ENCODE measurements around the gene RALGPS1.

RALGPS1 gene

DNA sequence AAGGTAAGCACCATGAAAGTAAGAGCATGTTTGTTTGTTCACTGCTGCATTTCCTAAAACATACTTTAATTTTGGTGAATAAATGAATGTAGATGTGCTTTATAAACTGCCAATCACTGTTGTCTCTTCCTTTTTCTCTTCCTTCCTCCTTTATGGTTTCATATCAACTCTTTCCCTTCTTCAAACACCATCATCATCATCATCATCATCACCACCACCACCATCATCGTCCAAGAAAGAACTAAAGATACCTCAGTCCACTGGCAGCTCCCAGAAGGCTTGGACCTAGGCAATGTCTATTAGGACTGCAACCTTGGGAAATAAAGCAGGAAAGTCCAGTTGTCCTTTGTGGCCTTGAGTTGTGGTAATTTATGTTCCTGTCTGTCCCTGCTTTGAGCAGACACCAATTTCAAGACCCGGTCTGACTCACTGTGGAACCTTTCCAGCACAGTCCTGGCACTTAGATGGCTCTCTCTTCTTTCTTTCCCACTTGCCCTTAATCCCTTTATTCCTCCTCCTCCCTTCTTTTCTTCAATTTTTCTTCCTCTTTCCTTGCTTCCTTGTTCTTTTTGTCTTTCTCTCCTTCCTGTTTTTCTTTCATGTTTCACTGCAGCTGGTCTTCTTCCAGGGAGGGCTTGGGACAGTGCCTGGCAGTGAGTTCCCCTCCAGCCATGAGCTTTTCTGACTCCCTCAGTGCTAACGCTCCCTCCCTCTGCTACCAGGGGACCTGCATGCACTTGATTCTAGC is 108.5 kb downstream of the RALGPS1 start:
- peak; percentile 21 for DNase-seq (ENCODE audit: low read depth)

DNA sequence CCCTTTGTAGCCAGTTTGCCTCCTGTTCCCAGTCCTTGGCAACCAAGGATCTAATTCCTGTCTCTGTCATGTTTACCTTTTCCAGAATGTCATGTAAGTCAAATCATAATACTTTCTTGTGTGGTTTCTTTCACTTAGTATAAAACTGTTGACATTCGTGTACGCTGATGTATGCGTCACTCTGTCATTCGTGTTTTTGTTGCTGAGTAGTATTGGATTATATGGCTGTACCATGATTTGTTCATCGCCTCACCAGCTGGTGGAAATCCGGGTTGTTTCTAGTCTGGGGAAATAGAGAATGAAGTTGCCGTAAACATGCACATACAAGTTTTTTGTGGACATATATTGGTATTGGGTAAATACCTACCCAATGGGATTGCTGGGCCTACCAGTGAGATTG is 110.5 kb downstream of the RALGPS1 start:
- no peak for DNase-seq (ENCODE audit: low read depth)

DNA sequence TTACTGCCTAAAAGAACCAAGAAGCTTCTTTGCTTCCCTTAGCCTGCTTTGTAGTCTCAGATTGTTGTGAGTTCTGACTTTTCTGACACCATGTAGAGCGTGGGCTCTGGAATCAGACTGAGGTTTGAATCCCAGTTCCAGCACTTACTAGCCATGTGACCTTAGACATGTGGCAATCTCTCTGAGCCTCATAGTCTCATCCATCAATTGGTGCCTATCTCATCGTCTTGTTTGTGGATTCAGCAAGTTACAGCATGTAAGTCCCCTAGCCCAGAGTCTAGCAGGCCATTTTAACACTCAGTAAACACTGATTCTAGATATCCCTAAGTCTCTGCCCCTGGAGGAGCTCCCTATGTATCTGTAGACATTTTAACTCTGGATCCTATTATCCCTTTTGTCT is 113.1 kb downstream of the RALGPS1 start:
- DNase-seq (ENCODE audit: low read depth) = no peak

DNA sequence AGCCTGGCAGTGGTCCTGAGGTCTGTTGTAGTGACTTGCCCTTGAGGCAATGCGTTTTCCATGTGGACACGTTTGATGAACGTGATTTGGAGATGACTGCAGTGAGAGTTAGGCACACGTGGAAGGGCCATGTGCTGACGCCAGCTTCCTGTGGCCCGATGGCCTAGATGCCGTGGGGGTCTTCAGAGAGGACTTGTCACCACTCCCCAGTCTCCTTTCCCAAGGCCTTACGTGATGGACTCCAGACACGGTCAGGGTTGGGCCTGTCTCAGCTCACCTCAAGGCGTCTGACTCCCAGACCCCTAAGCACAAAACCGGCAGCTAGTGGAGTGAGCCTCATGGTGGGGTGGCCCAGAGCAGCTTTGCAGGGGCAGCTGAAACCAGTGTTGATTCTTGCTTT is 115.0 kb downstream of the RALGPS1 start:
- DNase-seq (ENCODE audit: low read depth) = no peak

DNA sequence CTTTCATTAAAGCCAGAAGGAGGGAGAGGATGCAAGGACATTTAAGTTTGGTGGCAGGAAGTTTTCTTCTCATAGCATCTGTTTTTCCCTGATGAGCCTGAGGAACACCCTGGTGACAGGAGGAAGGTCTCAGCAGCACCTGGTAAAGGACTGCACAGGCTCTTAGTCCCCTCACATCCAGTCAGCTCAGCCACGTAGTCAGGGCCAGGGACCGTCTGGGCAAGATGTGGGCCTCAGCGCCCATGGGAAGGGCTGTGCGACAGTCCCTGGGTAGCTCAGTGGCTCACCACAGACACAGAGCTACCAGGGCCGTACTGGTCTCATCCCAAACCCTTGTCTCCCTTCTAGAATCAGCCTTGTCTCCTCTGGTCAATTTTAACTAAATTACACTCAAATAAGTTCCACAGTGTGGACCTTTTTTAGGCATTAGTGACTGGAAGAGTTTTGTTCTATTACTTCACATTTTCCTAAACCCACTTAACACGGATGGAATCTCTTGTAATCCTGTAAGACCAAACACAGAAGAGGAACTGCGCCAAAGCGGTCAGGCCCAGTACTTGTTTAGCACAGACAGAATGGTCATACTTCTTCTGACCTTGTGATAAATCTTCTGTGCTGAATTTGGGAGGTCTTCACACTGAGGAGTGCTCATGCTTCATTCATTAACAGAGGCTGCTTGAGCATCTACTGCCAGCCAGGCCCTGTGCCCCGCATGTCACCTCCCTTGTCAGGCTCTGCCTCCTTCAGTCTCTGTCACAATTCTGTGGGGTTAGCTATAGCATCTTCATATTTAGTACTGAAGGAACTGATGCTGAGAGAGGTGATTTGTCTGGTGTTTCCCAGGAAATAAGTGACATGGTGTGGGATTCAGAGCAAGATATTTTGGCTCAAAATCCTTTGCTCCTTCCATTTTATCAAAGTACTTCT is 116.5 kb downstream of the RALGPS1 start:
- DNase-seq (ENCODE audit: low read depth) = no peak

DNA sequence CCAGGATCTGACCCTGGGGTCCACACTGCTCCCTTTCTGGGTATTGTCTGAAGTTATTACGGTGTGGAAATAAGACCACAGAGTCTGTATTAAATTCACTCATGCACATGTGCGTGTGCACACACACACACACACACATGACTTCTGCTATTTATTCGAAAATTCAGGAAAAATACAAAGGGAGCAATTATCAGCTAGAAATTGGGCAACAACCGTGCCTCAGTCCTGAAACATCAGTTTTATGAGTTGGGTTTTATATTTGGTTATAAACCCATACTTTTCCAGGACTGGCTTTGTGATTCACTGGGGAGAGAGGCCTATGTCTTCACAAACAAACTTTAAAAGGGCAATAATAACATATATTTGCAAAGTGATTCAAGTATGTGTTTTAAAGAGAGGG is 117.7 kb downstream of the RALGPS1 start:
- no peak for DNase-seq (ENCODE audit: low read depth)

GRCh38 chr9:127033061-127033460 is 118.5 kb downstream of the RALGPS1 start:
- DNase-seq (ENCODE audit: low read depth) = no peak

- peak; percentile 37 for DNase-seq (ENCODE audit: low read depth)
These were observed 119.2 kb downstream of the RALGPS1 start for GRCh38 chr9:127033789-127034188.

- DNase-seq (ENCODE audit: low read depth) = no peak
These were observed 120.1 kb downstream of the RALGPS1 start for GRCh38 chr9:127034691-127035090.

GRCh38 chr9:127035423-127035822 is 120.8 kb downstream of the RALGPS1 start:
- DNase-seq (ENCODE audit: low read depth) = peak; percentile 78

DNA sequence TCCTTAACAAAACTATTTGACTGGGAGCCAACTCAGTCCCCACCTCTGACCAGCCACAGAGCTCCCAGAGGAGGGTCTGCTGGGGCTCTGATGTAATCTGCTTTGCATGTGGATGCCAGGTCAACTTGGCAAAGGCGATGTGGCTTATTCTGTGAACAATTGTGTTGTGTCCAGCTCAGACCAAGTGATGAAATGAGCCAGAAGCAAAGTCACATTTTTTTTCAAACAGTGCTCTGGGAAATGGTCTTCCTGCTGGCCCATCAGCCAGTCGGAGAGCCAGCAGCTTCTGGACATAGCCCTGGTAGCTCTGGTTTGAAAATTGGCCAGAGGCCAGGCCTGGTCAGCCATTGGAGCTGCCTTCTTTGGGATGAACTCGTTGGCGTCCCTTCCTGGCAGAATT is 121.4 kb downstream of the RALGPS1 start:
- DNase-seq (ENCODE audit: low read depth) = peak; percentile 76

DNA sequence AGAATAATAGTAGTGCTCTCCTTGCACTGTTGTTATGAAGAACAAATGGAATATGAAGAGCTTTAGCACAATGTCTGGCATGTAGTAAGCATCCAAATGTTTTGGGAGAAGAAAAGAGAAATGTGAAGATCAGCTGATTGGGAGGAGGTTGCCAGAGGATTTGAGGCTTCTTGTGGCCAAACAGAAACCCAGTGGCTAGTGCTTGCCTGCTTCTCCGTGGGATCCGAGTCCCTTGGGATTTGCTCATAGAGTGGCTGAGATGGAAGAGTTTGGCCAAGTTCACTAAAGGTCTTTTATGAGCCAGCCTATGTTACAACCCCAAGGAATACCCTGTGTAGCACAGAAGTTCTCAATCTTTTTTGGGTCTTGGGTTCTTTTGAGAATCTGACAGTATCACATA is 121.9 kb downstream of the RALGPS1 start:
- peak; percentile 28 for DNase-seq (ENCODE audit: low read depth)

DNA sequence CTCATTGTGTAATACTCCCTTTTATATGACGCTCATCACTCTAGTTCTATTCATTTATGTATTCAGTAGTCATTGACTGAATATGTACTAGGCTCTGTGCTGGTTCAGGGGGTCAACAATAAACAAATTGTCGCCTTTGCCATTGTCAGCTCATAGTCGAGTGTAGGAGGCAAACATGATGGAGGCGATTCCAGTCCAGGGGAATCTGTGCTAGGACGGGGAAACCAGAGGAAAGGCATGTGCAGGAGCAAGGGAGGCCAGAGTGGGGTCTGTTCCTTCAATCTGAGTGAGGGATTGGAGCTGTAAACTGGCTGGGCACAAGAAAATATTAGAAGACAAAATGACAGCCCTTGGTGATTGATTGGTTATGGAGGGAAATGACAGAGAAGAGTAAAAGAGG is 123.9 kb downstream of the RALGPS1 start:
- DNase-seq (ENCODE audit: low read depth) = no peak

- no peak for DNase-seq (ENCODE audit: low read depth)
These were observed 124.9 kb downstream of the RALGPS1 start for GRCh38 chr9:127039492-127039891.

- no peak for DNase-seq (ENCODE audit: low read depth)
These were observed 130.6 kb downstream of the RALGPS1 start for GRCh38 chr9:127045148-127045547.

- DNase-seq (ENCODE audit: low read depth) = no peak
These were observed 133.4 kb downstream of the RALGPS1 start for GRCh38 chr9:127047971-127048370.

DNA sequence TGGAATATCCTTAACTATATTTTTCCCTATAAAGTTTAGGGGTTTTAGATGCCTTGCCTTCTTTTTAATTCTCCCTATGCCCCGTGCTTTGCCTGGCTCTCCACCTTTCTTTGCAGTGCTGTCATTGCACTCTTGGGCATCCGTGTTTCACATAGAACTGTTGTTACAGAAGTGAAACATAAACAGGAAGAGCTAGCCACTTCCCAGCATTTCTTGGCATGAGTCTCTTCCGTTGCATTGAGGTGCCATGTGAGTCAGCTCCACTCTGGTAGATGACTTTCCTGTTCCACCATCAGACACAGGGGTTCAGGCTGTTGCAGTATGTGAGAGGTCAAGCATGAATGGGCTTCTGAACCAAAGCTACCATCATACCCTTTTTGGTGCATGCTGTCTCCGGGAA is 134.5 kb downstream of the RALGPS1 start:
- DNase-seq (ENCODE audit: low read depth) = peak; percentile 91

GRCh38 chr9:127049581-127049980 is 135.0 kb downstream of the RALGPS1 start:
- DNase-seq (ENCODE audit: low read depth) = no peak

DNA sequence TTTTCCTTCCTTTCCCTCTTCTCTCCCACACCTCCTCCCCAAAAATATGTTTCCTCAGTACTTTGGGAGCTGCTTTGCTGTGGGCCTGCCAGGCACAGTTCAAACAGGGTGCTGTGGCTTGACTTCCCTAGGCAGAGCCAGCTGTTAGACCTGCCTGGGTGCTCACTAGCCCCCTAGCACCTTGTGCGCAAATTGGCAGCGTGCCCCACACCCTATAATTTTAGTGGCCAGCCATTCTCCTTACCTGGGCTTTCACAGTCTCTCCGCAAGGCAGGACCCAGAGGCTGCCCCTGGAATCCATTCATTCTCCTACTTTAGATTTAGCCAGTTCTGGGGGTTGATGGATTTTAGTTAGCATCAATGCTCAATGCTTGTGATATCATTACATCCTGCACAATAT is 135.6 kb downstream of the RALGPS1 start:
- DNase-seq (ENCODE audit: low read depth) = no peak

DNA sequence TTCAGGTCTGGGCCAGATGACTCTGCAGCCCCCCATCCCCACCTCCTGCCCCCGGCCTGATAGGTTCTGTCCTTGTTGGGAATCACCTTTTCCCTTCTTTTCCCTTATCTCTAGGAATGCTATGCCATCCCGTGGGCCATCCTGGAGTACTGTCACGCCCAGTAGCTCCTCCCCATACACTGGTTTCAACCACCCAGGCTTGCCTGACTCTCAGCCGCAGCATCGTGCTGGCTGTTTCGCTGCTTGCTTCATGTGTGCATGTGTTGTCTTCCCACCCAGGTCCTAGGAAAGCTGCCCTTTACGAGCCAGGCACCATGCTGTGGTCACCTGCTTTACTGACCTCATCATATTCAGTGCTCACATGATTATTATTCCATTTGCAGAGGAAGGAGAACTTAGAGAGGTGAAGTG is 136.0 kb downstream of the RALGPS1 start:
- no peak for DNase-seq (ENCODE audit: low read depth)

GRCh38 chr9:127051881-127052595 is 137.5 kb downstream of the RALGPS1 start:
- no peak for DNase-seq (ENCODE audit: low read depth)

GRCh38 chr9:127053057-127053821 is 138.7 kb downstream of the RALGPS1 start:
- DNase-seq (ENCODE audit: low read depth) = no peak

Measured in stromal cell of bone marrow (primary cell).